ENCODE data around the gene ZFYVE26.
"Not testable (repeated sequence)": the region's sequence is repeated elsewhere in the genome, so short reads cannot be mapped to it uniquely, and the experiment has no call there.

Gene ZFYVE26

GRCh38 chr14:67749341-67750084 lies 66.9 kb downstream of the ZFYVE26 start:
- DNase-seq = no peak

- DNase-seq = no peak
Measured at GRCh38 chr14:67748312-67748711, 68.1 kb downstream of the ZFYVE26 start.

DNA sequence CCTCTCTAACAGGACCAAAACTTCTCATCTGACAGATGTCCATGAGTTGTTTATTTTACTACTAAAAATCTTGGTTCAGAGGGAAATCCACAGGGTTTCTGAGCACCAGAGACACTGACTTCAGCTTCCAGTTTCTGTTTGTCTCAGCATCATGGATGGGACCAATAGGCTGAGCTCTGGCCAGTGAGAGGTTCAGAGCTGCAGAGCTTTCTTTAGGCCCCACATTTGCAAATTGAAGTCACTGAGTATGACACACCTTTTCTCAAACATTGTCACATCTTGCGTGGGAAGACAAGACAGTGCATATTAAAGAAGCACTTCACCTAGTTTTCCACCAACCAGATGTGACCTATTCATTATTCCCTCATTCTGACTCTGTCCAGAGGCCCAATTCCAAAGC lies 69.5 kb downstream of the ZFYVE26 start:
- DNase-seq = no peak

DNA sequence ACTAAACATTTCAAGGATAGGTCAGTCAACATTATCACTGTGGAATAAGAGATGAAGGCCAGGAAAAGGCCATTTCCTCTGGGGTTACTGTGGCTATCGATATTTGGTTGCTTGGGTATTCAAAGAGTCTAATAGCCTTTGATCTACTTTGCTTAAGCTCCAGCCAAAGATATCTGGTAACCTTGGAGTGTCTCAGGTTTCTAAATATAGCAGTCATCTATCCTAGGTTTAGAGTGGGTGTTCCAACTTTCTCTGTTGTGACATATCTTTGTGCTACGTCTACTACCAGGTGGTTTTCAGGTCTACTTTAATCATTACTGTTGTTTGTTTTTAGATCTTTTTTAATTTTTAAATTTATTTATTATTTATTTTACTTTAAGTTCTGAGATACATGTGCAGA lies 72.3 kb downstream of the ZFYVE26 start:
- no peak for DNase-seq

DNA sequence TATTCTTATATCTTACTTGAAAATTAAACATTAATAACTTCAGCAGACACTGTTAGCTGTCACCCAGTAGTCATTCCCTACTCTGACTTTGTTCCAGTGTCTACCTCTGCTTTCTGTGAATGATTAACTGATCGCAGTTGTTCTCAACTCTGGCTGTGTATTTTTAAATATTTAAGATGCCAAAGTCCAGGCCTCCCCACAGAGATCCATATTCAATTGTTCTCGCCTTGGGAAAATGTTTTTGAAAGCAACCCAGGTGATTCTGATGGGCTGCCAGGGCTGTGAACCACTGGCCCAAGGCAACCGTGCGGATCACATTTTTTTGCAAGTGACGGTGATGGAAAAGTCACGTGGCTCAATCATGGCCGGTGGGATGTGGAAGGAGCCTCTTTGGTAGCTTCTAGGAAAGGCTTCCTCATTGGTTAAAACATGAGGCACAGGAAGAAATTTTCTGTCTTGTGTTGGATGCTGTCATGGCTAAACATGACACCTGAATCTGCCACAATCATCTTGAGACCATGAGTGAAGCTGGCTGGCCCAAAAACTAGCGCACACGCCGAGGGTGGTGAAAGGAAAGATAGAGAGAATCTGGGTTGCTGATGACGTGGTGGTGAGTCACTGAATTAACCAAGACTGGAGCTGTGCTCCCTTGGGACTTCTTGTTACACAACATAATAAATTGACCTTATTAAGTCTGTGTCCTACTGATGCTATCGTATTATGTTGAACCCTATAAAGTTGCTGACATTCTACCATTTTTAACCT lies 77.5 kb downstream of the ZFYVE26 start:
- DNase-seq = peak in 1 of 2 donors; percentile 10

DNA sequence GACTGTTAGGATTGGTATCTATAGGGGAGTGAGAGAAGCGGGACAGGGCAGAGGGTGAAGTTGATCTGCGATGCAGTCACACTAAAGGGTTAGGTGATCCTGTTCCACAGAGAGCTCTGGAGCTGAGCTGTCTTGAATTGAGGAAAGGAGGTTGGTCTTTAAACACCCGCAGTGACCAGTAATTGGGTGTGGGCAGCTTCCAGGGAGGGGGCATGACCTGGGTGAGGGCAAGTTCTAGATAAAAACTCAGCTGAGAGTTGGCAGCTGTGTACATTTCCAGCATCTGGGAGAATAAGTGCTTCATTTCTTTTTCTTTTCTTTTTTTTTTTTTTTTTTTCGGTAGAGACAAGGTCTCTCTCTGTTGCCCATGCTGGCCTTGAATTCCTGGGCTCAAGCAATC lies 79.6 kb downstream of the ZFYVE26 start:
- DNase-seq = no peak

GRCh38 chr14:67735336-67736147 lies 80.8 kb downstream of the ZFYVE26 start:
- no peak for DNase-seq

DNA sequence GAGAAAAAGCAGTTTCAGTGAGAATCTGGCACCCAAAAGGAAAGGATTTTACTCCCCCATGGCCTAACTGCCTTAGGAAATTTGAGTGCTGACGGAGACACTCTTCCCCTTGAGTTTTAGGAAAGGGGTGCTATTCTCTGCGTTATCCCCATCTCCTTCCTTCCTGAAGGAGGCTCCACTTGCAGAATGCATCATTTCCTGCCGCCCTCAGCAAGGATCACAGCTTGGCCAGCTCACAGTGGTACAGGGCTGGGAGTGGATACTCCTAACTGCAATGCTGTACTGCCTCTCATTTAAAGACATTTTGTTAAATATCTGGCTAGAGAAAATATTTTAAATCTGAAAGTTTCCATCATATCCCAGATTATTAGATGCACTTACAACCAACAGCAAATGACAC lies 81.7 kb downstream of the ZFYVE26 start:
- DNase-seq = no peak

- no peak for DNase-seq
Measured at GRCh38 chr14:67733616-67734015, 82.8 kb downstream of the ZFYVE26 start.

DNA sequence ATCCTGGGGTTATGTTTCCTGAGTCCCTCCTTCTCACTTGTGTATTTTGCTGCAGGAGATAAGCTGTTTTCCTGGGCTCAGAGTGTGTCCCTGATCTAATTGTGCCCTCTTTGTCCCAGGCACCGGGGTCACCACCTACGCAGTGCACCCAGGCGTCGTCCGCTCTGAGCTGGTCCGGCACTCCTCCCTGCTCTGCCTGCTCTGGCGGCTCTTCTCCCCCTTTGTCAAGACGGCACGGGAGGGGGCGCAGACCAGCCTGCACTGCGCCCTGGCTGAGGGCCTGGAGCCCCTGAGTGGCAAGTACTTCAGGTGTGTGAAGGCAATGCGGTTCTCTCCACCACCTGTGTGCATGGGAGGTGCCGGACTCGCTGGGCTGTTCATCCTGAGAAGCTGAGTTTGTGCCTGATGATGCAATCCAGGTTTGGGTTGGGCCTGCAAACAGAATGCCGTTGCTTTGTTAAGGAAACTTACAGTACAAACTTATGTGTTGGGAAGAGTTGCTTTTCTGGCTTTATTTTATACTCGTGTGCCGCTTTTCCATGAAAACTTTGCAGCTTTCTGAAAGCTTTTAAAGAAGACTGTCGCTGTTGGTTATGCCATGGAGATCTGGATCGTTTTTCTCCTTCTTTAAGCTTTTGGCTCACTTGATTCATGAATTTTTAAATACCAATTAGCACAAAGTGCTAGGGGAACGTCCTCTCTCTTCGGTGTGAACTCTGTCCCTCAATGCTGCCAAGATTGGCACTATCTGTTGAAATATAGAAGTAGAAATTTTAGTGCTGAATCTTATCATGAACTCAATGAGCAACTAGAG lies 87.1 kb downstream of the ZFYVE26 start:
- no peak for DNase-seq

- no peak for DNase-seq
Measured at GRCh38 chr14:67728258-67728657, 88.1 kb downstream of the ZFYVE26 start.

DNA sequence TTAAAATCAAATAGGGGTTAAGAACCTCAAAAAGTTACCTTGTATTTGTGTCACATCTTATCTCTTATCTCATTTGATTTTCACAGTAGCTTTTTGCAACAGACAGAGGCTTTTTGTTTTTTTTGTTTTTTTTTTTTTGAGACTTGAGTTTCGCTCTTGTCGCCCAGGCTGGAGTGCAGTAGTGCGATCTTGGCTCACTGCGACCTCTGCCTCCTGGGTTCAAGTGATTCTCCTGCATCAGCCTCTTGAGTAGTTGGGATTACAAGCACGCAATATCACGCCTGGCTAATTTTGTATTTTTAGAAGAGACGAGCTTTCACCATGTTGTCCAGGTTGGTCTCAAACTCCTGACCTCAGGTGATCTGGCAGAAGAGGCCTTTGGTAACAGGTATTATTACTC lies 89.0 kb downstream of the ZFYVE26 start:
- DNase-seq = no peak

DNA sequence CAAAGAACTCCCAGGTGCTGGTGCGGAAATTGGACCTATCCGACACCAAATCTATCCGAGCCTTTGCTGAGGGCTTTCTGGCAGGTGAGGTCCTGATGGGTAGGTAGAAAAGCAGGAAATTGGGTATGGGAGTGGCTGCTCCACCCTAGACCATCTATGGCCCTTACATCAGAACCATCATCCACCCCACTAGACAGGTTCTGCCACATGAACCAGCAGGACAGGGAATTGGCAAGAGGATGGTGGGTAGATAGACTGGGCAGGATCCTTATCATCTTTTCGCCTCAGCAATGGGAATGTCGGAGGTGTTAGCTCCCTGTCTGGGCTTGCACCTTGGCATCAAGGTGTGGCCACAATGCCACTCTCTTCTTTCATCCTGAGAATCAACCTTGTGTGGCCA lies 91.2 kb downstream of the ZFYVE26 start:
- DNase-seq = no peak

GRCh38 chr14:67722293-67722692 lies 94.1 kb downstream of the ZFYVE26 start:
- DNase-seq = no peak

GRCh38 chr14:67721875-67722274 lies 94.5 kb downstream of the ZFYVE26 start:
- DNase-seq = no peak

DNA sequence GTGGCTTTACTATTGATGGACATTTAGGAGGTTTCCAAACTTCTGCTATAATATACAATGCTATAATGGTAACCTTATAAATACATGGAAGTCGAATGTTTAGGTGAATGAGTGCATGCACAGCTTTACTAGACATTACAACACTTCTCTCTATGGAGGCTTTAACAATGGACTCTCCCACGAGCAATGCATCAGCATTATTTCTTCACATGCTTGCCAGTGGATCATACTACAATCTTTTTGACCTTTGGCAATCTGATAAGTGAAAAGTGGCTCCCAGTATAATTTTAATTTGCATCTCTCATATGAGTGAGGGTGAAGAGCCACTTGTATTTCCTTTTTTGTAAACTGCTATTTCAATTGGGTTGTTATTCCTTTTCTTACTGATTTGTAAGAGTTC lies 96.5 kb downstream of the ZFYVE26 start:
- DNase-seq = no peak

DNA sequence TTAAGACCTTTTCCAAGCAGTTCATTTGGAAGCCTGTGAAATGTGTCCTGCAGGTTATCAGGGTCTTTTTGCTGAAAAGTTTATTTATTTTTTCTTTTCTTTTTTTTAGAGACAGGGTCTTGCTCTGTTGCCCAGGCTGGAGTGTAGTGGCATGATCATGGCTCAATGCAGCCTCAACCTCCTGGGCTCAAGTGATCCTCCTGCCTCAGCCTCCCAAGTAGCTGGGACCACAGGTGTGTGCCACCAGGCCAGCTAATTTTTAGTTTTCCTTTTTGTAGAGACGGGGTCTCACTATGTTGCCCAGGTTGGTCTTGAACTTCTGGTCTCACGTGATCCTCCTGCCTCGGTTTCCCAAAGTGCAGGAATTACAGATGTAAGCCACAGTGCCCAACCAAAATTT lies 97.0 kb downstream of the ZFYVE26 start:
- not testable (repeated sequence) for DNase-seq

- no peak for DNase-seq
Measured at GRCh38 chr14:67718265-67718664, 98.1 kb downstream of the ZFYVE26 start.

GRCh38 chr14:67717048-67717447 lies 99.3 kb downstream of the ZFYVE26 start:
- no peak for DNase-seq

DNA sequence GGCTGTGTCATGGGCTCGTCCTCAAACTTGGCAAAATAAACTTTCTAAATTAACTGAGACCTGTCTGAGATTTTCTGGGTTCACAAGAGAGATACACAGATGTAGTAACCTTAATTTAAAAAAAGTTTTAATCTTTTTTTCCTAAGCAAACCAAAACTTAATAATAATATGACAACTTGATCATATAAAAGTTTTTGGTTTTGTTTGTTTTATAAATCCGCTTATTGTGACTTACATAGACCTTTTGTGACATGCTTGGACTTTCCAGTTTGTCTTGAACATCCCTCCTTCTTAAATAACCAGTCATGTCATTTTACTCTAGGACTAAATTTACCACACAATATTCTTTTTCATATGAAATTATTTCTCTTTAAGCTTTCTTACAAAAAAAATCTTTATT lies 106.2 kb downstream of the ZFYVE26 start:
- DNase-seq = no peak

DNA sequence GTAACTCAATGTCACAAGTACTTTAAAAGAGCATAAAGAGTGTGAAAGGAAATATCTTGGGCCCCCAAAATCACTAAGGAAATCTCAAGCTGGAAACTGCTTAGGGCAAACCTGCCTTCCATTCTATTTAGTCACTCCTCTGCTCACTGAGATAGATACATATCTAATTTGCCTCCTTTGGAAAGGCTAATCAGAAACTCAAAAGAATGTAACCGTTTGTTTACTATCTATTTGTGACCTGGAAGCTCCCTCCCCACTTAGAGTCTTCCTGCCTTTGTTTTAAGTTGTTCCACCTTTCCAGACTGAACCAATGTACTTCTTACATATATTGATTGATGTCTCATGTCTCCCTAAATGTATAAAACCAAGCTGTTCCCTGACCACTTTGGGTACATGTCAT lies 106.6 kb downstream of the ZFYVE26 start:
- not testable (repeated sequence) for DNase-seq

DNA sequence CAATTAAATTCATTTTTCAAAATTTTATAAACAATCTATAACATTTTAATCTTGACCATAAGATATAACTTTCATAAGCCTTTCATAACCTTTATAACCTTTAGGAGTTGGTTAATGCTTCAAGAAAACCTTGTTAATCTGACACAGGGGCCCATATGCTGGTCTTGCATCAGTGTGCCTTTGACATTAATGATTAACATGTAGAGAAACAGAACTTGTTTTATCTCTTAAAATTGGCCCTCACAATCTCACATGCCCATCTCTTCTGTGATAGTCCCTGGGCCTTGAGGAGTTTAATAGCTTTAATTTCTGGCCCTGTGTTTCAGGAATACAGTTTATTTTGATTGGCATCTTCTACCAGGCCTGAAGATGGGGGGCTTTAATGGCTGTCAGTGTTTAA lies 107.0 kb downstream of the ZFYVE26 start:
- DNase-seq = not testable (repeated sequence)

GRCh38 chr14:67705211-67705610 lies 111.2 kb downstream of the ZFYVE26 start:
- DNase-seq = no peak
